Adrenal gland (tissue), 12 donors: ENCODE measurements around the gene ATP1B2. TPM values are rescaled to one million over a fixed set of nuclear protein-coding genes. Genes with fewer than 3 reads are reported as not detected.

Experiments used
- DNase-seq, 7 donors: peaks; one replicate each; pipeline ENCODE4 v3.0.0-alpha.2; 2019 to 2020
- H3K27ac ChIP-seq, 5 donors: fragments of 200-600 bp; sonication (generic) in 4 of 5; 1 replicate in 3 of 5; 2 replicates in 2 of 5; pipeline versions ENCODE4 v1.5.1 to v1.8.0; 2016 to 2020; ENCODE audit warnings: mild to moderate bottlenecking in 1 of 5
- H3K27me3 ChIP-seq: fragments of 200-600 bp; 2 replicates; pipeline ENCODE4 v1.8.0; 2021
- H3K36me3 ChIP-seq, 2 donors: fragments of 200-600 bp; replicated peaks in 1 of 2; 1 replicate in 1 of 2; 2 replicates in 1 of 2; pipeline versions ENCODE4 v1.5.1 to v1.8.0; 2018 to 2022
- H3K4me1 ChIP-seq, 2 donors: fragments of 200-600 bp; replicated peaks in 1 of 2; 1 replicate in 1 of 2; 2 replicates in 1 of 2; pipeline versions ENCODE4 v1.5.1 to v1.8.0; 2018 to 2021
- H3K4me3 ChIP-seq, 4 donors: fragments of 200-600 bp; sonication (generic) in 3 of 4; one replicate each; pipeline ENCODE4 v1.5.1; 2016 to 2018
- H3K9me3 ChIP-seq, 3 donors: fragments of 200-600 bp; sonication (generic) in 1 of 3; replicated peaks in 1 of 3; 1 replicate in 2 of 3; 2 replicates in 1 of 3; pipeline versions ENCODE4 v1.5.1 to v1.8.0; 2016 to 2021
- CTCF ChIP-seq, 6 experiments: fragments of 450-650 bp in 4 of 6; fragments of 200-600 bp in 2 of 6; sonication (generic) in 1 of 6; IDR thresholded peaks; 1 replicate in 5 of 6; 2 replicates in 1 of 6; pipeline versions ENCODE4 v1.5.1 to v1.8.0; 2016 to 2021; ENCODE audit warnings: antibody characterized with exemption in 6 of 6, mild to moderate bottlenecking in 2 of 6, moderate library complexity in 1 of 6
- POLR2A ChIP-seq, 2 donors: fragments of 450-650 bp; IDR thresholded peaks; one replicate each; pipeline ENCODE4 v1.6.1; 2017; ENCODE audit warnings: antibody characterized with exemption in 2 of 2, mild to moderate bottlenecking in 2 of 2, moderate library complexity in 1 of 2
- WGBS, 4 donors: extraction: QIAGEN DNeasy Blood & Tissue Kit in 2 of 4; methylation state at CpG; one replicate each; pipeline versions ENCODE4 v1.1.5 to v1.1.7; 2013 to 2017; 5-methylcytosine and 5-hydroxymethylcytosine counted together
- intact Hi-C, 2 donors: fragments of 100-400 bp; cut with DNase I; formaldehyde crosslinking; loops; one replicate each; pipeline versions ENCODE4 v1.14.1 to v1.15.0; 2022 to 2023
- polyA plus RNA-seq, 3 donors: library from polyadenylated mRNA; stranded (reverse); fragments of 200-250 nt in 2 of 3; fragments of 350-450 nt in 1 of 3; fragmentation: Illumina TruSeq in 1 of 3; extraction: RNeasy Lipid Tissue Mini Kit (QIAGEN cat#74804) in 1 of 3; gene quantifications; one replicate each; pipeline ENCODE4 v1.2.3, GENCODE V29; 2013 to 2014
- total RNA-seq, 9 donors: library from RNA; depleted of rRNA in 4 of 9; stranded (reverse); fragments of >200 nt in 4 of 9; fragments of 120-200 nt in 1 of 9; fragmentation: NEBNext Ultra II Directional in 1 of 9; extraction: Animal tissue kit (Norgen Biotek cat#: 25700) in 1 of 9; gene quantifications; one replicate each; pipeline versions ENCODE4 v1.1.0 to v1.2.4, GENCODE V29; 2013 to 2023
- donor health status: healthy with polysubstance abuse.
- donor health status: Bipolar disorder and iron deficiency.
- donor health status: DM: yes; HTN: yes; CAD: no.
- donor health status: DM: no; HTN: no; CAD: no.
- donor health status: DM: no; HTN: no; CAD: no.
- donor health status: DM: yes; HTN: yes; CAD: no.

ATP1B2 gene
- total and polyA plus RNA-seq, 12 donors = 1.2 to 32.6 (median 8.9) TPM

DNA sequence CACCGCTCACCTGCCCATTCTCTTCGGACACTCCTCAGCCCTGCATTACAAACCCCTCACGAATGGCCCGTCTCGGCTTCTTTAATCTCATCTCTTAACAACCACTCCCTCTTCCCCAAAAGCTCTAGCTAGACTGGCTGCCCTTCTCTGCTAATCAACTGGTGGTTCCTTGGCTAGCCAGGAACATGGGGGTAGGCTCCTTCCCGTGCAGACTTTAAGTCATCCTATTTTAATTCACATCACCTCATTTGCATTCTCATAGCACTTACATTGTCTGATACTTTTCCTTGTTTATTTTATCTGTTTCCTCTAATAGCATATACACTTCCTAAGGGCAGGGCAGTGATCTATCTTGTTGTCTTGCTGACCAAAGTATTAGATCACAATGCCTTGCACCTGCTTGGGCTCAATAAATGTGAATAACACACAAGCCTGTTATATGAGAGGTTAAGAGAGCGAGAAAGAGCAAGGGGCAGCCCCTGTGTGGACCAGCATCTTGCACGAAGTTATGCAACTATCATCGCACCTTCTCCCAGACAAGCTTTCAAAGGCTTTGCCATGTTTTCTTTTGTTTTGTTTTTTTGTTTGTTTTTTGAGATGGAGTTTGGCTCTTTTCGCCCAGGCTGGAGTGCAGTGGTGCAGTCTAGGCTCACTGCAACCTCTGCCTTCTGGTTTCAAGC lies 26.8 kb downstream of the ATP1B2 start:
- intact Hi-C loops = no loop called here
- Histone ChIP-seq H3K36me3 (peaks cover 0 to 34% of the 10 kb centered on the region in 2 donors), H3K9me3 (no peaks in the 10 kb centered on the region), H3K27ac (no peak overlapping the region), H3K4me3 (no peak overlapping the region), H3K4me1 (no peaks in the 10 kb centered on the region), H3K27me3 (no peaks in the 10 kb centered on the region)
- no peak for TF ChIP-seq POLR2A (IDR thresholded peaks at IDR 0.05)
- TF ChIP-seq CTCF (IDR thresholded peaks at IDR 0.05) = no peak
- DNase-seq = no peak
- 79 to 94% (median 85%) methylated on average over 10 of the region's 10 CpGs for WGBS, 4 donors

DNA sequence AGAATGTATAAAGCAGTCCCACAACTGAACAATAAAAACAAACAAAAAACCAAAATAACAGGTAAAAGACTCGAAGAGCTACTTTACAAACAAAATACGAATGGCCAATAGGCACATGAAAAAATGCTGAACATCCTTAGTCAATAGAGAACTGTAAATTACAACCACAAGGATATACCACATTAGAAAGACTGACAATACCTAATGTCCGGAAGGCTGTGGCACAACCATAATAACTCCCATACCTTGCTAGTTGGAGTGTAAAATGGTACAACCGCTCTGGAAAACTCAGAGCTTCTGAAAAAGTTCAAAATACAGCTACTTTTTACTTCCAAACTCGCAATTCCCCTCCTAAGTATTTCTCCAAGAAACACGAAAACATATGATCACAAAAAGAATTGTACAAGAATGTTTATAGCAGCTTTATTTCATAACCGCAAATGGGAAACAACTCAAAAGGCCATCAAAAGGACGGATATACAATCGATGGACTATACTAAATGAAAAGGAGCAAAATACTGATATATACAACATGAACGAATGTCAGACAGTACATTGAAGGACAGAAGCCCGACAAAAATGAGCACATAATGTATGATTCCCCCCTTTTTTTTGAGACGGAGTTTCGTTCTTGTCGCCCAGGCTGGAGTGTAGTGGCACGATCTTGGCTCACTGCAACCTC lies 34.3 kb downstream of the ATP1B2 start:
- no peak for DNase-seq
- peak overlapping the region in 2 of 4 donors; percentile 83 to 99 for H3K4me3 ChIP-seq
- H3K9me3 ChIP-seq = no peaks in the 10 kb centered on the region
- 56 to 66% (median 62%) methylated on average over 15 of the region's 15 CpGs for WGBS, 4 donors
- TF ChIP-seq POLR2A (IDR thresholded peaks at IDR 0.05) = no peak
- no peak for TF ChIP-seq CTCF (IDR thresholded peaks at IDR 0.05)
- peaks cover 5 to 26% of the 10 kb centered on the region in 2 donors for H3K4me1 ChIP-seq
- H3K27me3 ChIP-seq = no peaks in the 10 kb centered on the region
- no peaks in the 10 kb centered on the region for H3K36me3 ChIP-seq
- peak overlapping the region; percentile 86 to 98 (median 97) for H3K27ac ChIP-seq
- intact Hi-C loops = loop anchor here (5.0 to 10.0 kb wide), 2 partner anchors 50 to 53 kb away; partner anchors contain the start of gene SHBG (in 2 of the 2)

- TF ChIP-seq CTCF (IDR thresholded peaks at IDR 0.05) (no peak), POLR2A (IDR thresholded peaks at IDR 0.05) (peak in 1 of 2 donors; percentile 65)
- H3K9me3 ChIP-seq = no peaks in the 10 kb centered on the region
- no peaks in the 10 kb centered on the region for H3K27me3 ChIP-seq
- no peaks in the 10 kb centered on the region for H3K36me3 ChIP-seq
- DNase-seq = peak; percentile 92 to 96 (median 93)
- intact Hi-C loops = loop anchor here (5.0 to 10.0 kb wide), 2 partner anchors 51 to 53 kb away; partner anchors contain the start of gene SHBG (in 2 of the 2)
- peak overlapping the region in 3 of 4 donors; percentile 83 to 99 (median 94) for H3K4me3 ChIP-seq
- peaks cover 5 to 26% of the 10 kb centered on the region in 2 donors for H3K4me1 ChIP-seq
- peak overlapping the region; percentile 86 to 98 (median 97) for H3K27ac ChIP-seq
- WGBS, 4 donors = 2 to 6% (median 4%) methylated on average over 39 to 44 of the region's 44 CpGs
Observed at GRCh38 chr17:7685533-7686221, 35.0 kb downstream of the ATP1B2 start.
